Erythroblast (primary cell): ENCODE results near the gene SERPINA1.

Source experiments
- DNase-seq, 2 experiments: peaks; one replicate each; lab custom pipeline; 2025; lab: John Stamatoyannopoulos, UW
- GATA1 ChIP-seq: IDR thresholded peaks from 2 replicates; pipeline ENCODE4 v1.6.1; 2011; ENCODE audit warnings: low read depth, mild to moderate bottlenecking, control low read depth, low read length, moderate library complexity
- POLR2A ChIP-seq: IDR thresholded peaks from 2 replicates; pipeline ENCODE4 v1.6.1; 2011; ENCODE audit warnings: mild to moderate bottlenecking, low read length

Gene SERPINA1

GRCh38 chr14:94394025-94394493, 5.7 kb upstream of the SERPINA1 start:
- no peak for DNase-seq
- TF ChIP-seq GATA1 (no peak), POLR2A (no peak)

DNA sequence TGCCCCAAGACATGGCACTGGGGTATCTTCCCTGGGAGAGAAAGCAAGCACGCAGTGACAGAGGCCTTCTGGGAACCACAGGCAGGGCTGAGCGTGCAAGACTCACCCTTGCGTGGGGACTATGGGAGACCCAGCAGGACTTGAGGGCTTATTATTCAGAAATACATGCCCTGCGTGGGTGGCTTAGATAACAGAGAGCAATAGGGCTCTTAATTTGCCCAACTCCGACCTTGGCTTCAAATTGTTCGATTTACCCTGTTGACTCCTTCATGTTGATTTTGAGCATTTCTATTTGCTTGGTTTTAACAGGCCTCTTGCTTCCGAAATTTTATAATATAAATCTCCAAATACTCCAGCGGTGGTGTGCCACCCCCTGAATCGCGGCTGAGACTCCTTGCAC, 5.1 kb upstream of the SERPINA1 start:
- TF ChIP-seq POLR2A (no peak), GATA1 (no peak)

DNA sequence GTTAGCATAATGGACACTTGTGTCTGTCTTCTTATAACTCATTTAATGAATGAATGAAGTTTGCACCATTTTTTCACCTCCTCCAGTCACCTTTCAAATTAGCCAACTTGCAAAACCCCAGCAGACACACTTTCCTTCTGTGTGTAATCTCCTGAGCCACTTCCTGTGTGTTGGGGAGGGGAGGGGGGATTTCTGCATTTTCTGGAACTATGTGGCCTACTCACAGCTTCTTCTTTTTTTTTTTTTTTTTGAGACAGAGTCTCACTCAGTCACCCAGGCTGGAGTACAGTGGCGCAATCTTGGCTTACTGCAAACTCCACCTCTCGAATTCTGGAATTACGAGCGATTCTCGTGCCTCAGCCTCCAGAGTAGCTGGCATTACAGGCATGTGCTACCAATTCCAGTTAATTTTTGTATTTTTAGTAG, 4.1 kb upstream of the SERPINA1 start:
- no peak for DNase-seq
- TF ChIP-seq POLR2A = no peak
- TF ChIP-seq GATA1 = no peak

More for the DNA sequence above, 5.1 kb upstream of the SERPINA1 start:
- no peak for DNase-seq

GRCh38 chr14:94391281-94391975, 3.0 kb upstream of the SERPINA1 start:
- no peak for DNase-seq
- TF ChIP-seq GATA1 (no peak), POLR2A (no peak)

DNA sequence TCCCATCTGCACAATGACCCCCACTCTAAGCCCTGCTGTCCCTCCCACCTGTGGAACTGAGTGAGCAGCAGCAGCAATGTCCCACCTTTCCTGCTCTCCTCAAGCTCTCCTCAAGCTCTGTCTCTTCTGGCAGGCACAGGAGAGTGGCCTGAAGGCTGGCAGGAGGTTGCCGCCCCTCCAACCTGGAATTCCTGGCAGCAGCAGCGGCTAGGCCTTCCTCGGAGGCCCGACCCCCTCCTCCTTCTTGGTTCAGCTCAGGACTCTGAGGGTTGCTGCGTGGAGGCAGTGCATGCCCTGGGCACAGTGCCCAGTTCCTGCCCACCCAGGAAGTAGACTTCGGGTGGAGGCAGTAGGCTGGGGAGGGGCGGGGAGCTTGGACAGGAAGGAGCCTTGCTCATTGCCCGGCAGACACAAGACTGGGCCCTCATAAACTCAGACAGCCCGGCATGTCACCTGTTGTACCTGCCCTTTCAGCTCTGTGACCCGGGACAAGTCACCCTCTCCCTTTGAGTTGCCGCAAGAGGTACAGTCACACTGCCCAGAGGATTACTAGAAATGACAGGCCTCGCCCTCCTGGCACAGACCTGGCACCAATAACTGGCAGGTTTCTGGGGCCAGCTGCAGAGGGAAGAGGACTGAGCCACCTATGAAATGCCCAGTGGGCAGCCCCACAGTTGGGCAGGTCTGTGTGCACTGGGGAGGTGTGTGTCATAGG, 2.1 kb upstream of the SERPINA1 start:
- DNase-seq = no peak

GRCh38 chr14:94389731-94390371, 1.4 kb upstream of the SERPINA1 start:
- no peak for DNase-seq
- TF ChIP-seq POLR2A (no peak), GATA1 (no peak)

More for the DNA sequence above, 2.1 kb upstream of the SERPINA1 start:
- TF ChIP-seq POLR2A (no peak), GATA1 (no peak)

DNA sequence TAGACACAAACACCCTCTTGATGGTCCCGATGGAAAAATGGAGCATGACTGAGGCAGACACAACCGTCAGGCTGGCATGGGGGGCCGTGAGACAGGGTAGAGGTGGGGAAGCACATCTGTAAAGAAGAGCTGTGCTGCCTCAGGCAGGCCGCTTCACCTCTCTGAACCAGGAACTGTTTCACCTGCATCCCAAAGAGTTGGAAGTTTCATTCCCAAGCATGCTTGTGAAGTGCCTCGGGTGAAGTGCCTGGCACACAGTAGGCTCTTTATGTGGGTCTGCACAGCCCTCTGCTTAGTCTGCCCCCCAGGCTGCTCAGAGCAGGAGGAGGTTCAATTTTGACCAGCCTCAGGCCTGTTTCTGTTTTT, 685 bp upstream of the SERPINA1 start:
- TF ChIP-seq POLR2A (no peak), GATA1 (no peak)
- DNase-seq = no peak

DNA sequence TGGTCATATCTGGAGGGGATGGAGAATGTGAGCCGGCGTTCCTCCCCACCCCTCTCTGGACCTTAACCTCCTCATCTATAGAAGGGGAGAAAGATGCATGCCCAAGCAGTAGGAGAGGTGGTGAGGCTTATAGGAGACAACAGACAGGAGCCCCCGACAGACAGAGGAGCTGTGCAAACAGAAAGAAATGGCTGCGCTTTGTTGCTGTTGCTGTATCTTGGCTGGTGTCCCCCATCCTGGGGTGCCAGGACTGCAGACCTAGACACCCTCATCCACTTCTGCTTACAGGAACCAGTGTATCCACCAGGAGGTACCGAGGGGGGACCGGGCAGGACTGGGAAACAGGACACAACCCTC, 397 bp downstream of the SERPINA1 start:
- no peak for DNase-seq
- TF ChIP-seq POLR2A = no peak
- no peak for TF ChIP-seq GATA1

DNA sequence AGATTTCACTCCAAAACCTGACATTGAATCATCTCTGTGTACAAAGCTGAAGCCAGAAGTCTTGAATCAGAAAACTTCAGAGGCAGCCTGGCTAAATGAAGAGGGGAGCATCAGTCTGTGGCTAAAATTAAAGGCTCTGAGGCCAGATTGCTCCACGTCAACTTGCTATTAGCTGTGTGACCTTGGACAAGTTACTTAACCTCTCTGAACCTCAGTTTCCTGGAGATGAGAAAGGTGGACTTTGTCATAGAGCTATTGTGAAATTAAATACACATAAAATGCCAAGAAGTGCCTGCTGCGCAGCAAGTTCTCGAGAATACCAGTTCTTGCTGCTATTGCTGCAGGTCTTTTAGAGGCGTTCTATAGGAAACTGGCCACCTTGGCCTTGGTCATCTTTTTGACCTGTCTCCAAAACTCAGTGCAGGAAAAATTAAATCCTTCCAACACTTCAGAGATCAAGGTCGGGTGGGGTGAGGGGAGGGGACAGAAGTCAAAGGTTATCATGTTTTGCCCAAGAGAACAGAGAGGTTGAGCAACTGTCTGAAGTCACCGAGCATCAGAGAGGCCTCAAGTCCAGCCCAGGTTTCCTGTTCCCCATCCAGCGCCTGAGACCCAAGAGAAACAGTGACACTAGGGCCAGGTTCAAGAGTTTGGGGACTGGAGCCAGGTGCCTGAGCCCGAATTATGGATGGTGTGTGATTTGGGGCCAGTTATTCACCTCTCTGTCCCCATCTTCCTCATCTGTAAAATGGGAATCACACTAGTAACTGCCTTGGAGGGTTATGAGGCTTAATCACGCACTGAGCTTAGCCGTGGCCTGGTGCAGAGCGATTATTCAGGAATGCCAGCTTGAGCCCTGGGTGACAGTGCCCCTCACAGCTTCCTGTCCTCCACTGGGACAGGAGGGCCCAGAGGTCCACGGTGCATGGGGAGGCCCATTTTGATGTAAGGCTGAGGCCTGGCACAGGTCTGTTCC, 1.1 kb downstream of the SERPINA1 start:
- no peak for DNase-seq
- TF ChIP-seq POLR2A (no peak), GATA1 (no peak)

DNA sequence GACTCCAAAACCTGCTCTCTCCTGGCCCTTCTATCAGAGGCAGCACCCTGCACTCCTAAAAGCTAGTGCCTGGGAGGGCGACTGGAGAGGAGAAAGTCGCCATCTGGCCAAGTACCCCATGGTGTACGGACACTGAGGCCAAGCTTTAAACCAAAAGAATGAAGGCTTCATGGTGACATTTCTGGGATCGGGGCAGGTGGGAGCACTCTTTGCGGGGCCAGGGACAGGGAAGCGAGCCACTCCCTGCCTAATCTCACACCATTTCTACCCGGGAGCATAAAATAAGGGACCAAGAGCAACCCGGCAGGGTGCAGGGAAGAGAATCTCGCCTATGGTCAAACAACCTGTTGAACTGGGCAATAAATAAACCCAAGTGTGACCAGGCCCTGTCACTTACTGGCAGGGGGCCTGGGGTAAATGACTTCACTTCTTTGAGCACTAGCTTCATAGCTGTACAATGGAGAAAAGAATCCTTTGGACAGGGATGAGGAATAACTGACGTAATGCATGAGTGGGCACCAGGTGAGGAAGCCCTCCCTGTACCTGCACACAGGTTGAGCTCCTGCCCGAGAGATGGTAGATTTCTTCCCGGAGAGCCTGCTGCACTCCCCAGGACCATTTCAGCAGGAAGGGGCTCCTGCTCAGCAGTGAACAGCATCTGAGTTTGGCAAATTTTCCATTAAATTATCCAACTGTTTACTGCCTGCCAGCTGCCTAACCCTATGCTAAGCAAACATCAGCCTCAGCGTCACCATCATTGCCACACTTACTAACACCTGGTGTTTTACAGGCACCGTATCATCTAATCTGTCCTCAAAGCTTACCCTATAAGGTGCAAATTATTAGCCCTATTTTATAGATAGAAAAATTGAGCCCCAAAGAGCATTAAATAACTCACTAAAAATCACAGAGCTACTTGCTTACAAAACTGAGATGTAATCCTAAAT, 2.0 kb downstream of the SERPINA1 start:
- DNase-seq = no peak
- TF ChIP-seq POLR2A = no peak
- TF ChIP-seq GATA1 = no peak

DNA sequence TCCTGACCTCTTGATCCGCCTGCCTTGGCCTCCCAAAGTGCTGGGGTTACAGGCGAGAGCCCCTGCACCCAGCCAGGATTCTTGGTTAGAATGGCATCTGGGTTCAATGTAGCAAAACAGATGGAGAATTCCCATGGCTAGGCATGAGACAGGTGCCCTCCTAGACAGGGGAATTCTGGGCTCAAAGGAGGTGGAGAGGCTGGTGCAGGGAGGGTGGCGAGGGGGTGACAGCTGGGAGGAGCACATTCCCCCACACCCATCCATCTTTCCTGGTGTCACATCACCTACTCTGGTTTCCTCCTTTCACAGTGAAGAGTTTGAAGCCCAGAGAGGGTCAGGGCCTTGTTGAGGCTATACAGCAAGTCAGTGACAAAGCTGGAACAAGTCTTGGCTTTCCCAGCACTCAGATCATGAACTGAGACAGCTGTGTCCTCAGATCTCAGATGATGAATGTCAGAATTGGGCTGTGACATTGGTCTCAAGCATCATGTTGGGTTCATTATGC, 2.8 kb downstream of the SERPINA1 start:
- TF ChIP-seq GATA1 = no peak
- no peak for TF ChIP-seq POLR2A
- no peak for DNase-seq

GRCh38 chr14:94384342-94384741, 4.1 kb downstream of the SERPINA1 start:
- no peak for TF ChIP-seq GATA1
- no peak for TF ChIP-seq POLR2A
- no peak for DNase-seq
